Stimulated activated CD4-positive, alpha-beta T cell treated with anti-CD3 and anti-CD28 coated beads, Interleukin-4, amount 100 ng/mL, for 24 hours (primary cell): Measurements from ENCODE around the gene RHEB.

Experiments
- DNase-seq: peaks from one replicate; pipeline ENCODE4 v3.0.0-alpha.2; 2020

RHEB gene

DNA sequence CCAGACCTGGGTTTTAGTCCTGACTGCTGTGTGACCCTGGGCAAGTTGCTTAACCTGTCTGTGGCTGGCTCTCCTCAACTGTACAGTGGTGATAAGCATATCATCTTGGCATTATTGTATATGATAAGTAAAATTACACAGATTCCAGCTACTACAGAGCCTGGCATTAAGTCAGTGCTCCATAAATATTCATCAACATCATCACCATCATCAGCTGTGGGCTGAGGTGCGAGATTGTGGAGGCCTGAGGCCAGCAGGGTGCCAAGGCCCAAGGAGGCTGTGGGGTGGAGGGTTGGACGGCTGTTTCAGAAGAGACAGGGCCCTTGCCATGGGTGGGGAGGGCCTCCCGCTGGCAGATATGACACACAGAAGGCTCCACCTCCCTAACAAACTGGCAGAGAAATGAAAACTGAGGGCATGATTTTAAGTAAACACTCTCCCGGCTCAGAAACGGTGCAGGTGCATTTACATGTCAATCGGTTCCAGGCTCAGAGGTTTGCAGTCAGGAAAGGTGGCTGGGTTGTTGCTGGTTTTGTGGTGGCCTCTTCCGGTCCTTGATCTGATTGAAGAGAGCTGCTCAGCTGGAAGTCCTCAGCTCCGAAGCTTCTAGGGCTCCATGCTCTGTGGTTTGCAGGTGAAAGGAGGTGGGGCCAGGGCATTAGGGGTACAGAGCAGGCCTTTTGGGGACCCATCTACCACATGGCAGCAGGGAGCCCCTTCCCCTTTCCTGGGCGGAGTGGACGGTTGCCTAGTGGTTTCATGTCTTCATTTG is 89.9 kb downstream of the RHEB start:
- peak; percentile 40 for DNase-seq

DNA sequence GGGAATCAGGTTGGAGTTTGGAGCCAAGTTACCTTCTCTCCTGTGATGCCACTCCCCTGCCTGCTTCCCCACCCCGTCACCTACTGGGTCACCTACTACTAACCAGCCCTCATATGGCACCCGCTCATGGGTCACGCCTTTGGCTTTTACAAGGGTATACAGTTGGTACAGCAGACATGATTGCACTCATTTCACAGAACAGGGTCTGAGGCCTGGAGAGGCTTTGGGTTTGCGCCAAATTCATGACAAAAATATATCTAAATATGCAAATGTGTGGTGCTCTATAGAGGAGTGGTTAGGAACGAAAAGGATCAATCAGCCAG is 90.5 kb downstream of the RHEB start:
- no peak for DNase-seq

DNA sequence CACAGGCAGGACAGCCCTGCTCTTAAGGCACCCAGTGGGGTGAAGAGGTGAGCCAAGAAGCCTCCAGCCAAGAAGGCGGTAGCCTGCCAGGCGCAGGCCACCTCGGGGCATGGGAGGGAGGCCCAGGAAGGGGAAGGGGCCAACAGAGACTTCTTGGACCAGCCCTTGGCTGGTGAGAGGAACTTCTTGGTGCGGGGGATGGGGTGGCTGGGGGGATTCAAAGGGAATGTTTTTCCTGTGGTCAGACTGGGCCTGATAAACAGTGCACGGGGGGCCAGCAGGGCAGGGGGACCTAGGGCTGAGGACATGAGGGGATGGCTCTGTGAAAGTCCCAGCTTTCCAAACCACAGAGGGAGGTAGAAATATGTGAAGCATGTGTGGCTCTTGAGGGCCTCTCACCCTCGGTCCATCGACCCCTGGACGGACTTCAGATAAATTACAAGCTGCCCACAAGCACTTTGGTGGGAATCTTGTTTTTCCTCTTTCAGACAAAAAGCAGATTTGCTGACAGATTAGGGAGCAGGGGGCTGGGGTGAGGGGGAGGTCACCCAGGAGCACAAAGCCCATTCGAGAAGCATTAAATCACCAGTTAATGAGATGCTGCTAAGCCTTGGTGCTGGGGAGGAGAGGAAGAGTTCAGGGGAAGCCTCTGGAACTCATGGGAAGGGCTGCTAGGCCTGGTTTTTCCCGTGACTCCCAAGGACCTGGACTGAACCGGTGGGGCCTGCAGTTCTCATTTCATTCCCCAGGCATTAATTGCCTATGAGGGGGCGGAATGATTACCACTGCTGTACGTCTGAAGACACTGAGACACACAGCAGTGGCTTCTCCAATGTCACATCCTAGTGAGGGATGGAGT is 91.1 kb downstream of the RHEB start:
- no peak for DNase-seq

DNA sequence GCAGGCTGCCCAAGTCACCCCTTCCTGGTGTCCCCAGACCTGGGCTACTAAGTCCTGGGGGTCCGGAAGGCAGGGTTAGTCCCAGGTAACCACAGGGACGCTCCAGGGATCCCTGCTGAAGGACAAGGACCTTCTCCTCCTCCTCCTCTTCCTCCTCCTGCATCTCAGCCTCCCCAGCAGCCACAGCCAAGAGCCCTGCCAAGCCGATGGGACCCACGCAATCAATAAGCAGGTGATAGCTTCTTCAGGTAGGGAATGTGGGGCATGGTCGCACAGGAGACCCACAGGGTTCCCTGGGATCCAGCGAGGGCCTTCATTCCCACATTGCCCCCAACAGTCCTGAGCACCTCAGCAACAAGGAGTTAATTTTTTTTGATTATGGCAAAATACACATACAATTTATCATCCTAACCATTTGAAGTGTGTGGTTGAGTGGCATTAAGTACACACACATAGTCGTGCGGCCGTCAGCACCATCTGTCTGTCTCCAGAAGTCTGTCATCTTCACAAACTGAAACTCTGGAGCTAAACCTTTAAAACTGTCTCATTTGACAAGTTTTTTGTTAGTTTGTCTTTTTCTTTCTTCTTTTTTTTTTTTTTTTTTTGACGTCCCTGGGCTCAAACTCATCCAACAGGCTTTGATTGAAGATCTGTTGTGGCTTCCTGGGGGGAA is 91.9 kb downstream of the RHEB start:
- DNase-seq: no peak

DNA sequence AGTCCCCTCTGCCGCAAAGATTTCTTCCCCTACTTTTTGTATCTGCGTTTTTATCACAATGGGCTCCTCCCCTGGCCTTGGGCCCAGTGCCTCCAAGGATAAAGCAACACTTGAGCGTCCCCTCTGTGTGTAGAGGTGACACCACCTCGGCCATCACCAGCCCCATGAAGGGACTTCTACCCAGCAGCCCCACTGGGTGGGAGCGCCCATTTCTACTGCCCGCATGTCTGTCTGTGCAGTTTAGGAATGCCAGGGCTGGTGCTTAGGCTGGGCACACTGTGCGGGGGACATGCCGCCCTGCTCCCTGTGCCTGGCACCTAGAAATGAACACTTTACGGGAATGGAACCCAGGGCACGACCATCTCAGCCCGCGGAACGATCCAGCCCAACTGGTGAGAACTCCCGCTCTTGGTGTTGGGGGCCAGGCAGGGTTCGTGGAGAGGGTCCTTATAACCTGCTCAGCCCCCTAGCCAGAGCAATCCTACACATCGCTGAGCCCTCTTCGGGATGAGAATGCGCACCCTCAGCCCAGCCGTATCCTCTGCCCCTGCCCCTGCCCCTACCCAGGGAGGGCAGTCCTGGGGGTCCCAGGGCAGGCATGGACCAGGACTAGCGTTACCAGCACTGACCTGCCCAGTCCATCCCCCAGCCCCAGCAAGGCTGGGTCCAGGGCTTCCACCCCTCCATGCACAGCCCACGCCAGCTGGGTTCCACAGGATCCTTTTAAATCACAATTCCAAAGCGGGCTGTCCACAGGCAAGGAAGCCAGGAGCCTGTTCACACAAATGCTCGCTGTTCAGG is 92.6 kb downstream of the RHEB start:
- no peak for DNase-seq

DNA sequence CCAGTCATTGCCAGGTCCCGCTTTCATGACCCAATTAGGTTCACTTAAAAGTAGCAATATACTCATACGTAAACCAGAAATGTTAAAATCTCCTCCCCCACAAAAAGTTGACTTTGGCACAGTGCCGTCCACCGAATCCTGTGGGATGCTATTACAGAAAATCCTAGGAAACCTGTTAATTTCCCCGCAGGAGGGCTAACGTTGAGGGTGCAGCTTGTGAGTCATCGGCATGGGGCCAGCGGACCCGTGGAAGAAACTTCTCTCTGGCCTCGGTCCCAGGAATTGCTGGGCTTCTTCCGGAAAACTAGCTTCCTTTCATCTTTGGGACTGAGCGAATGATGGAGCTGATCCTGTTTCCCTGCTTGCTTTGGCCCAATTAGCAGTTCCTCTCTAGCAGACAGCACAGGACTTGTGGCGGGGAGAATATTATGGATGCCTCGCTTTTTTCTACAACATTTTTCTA is 93.2 kb downstream of the RHEB start:
- DNase-seq: no peak

DNA sequence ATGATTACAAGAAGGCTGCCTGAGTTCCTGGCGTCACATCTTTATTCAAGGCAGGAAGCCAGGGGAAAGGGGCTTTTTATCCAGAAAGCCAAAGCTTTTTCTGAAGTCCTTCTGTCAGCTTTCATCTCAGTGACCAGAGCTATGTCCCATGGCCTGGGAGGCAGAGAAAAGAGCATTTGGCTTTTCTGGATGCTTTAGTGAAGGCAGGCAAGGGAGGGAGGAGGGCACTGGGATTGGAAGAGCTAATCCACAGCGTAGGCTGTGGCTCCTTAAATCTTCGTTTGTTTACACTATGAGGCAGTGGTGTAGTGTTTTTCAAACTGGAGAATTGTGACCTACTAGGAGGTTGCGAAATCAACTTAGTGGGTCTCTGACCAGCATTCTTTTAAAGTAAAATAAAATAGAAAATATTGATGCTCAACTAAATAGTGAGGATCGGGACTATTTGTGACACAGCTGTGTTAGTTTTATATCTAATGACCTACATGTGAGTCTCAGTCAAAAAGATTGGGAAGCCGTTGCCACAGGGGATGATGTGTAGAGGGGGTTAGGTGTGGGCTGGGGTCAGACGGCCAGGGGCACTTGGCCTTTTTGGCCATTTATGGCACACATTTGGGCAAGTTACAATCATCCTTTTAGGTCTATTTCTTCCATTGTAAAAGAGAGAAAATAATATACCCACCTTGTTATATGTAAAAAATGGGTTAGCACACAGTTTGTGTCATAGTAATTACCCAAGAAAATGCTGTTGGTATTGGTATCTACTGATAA is 93.8 kb downstream of the RHEB start:
- no peak for DNase-seq

DNA sequence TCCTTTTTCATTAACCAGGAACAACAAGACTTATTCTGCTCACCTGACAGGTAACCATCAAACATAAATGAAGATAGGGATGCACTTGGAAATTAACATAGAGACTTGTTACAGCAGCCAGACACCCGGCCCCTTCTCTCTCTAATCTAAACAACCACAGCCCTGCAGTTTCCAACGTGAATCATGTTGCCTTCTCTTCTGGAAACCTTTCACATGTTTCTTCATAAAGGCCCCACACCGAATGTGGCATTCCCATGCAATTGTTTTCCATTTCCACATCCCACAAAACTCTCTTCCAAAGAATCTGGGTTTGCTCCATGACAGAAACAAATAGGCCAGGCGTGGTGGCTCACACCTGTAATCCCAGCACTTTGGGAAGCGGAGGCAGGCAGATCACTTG is 94.9 kb downstream of the RHEB start:
- DNase-seq: no peak

DNA sequence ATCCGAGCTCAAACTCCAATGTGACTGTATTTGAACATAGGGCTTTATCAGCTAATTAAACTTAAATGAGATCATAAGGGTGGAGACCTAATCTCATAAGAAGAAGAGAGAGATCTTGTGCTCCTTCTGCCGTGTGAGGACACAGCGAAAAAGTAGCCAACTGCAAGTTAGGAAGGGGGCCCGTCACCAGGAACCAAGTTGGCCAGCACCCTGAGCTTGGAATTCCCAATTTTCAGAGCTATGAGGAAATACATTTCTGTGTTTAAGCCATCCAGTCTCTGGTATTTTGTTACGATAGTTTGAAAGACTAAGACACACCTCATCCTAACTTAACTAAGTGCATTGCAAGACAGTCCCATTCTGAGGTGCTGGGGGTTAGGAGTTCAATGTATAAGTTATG is 95.8 kb downstream of the RHEB start:
- no peak for DNase-seq

DNA sequence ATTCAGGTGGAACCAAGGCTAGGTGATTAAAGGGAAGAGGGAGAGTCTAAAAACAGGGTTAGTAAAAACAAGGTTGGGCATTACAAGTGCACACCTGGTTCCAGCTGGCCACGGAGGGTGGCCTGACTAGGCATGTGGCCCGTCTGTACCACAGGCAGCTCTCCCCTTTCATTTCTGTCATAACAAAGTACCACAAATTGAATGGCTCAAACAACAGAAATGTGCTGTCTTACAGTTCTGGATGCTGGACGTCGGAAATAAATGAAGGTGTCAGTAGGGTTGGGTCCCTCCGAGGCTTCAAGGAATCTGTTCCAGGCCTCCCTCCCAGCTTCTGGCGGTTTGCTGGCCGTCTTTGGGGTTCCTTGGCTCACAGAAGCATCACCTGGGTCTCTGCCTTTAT is 96.5 kb downstream of the RHEB start:
- no peak for DNase-seq

DNA sequence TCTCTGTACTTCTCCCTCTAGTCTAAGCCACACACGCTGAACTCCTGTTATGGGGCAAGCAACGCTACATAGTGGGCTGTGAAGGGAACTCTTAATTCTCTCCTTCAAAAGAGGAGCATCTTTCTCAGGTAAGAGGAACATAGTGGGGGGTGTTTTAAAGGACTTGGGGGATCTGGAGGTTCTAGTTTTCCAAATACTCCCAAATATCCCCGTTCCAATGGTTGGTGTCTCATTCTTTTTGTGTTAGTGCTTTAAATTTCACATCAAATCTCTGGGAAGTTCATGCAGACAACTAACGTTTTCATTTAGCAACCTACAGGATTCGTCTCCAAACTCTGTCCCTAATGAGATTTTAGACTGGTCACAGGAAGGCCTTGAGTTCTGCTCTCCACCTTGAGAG is 97.5 kb downstream of the RHEB start:
- DNase-seq: no peak

DNA sequence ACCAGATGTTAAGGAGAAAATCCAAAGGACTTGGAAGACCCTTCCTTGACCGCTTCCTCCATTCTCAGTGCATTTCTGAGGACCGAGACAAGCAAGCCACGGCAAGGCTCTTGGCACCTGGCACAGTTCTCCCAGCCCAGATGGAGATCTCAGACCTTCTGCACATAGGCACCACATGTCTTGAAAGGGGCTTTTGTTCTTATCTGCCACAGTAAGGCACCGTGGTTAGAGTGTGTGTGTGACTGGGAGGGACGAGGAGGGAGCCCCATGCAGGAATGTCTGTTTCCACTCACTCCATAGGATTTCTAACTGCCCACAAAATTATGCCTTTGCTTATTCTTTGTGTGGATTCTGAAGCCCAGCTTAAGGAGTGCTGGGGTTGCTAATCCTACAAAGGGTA is 99.6 kb downstream of the RHEB start:
- no peak for DNase-seq

DNA sequence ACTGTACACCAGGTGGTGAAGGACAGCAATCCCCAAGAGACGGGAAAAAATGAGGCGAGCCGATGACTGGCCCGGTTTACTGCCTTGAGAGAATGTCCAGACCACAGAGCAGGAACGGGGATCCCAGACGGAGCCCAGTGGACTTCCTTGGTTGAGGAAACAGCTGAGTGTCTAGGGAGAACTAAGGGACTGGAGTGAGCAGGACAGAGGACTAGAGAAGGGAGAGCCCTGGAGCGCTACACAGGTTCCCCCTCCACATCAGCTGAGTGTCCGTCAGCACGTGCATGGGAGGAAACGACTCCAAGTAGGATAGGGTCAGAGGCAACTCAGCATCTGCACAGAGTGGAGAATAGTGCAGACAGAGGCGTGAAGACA is 102.8 kb downstream of the RHEB start:
- DNase-seq: no peak

DNA sequence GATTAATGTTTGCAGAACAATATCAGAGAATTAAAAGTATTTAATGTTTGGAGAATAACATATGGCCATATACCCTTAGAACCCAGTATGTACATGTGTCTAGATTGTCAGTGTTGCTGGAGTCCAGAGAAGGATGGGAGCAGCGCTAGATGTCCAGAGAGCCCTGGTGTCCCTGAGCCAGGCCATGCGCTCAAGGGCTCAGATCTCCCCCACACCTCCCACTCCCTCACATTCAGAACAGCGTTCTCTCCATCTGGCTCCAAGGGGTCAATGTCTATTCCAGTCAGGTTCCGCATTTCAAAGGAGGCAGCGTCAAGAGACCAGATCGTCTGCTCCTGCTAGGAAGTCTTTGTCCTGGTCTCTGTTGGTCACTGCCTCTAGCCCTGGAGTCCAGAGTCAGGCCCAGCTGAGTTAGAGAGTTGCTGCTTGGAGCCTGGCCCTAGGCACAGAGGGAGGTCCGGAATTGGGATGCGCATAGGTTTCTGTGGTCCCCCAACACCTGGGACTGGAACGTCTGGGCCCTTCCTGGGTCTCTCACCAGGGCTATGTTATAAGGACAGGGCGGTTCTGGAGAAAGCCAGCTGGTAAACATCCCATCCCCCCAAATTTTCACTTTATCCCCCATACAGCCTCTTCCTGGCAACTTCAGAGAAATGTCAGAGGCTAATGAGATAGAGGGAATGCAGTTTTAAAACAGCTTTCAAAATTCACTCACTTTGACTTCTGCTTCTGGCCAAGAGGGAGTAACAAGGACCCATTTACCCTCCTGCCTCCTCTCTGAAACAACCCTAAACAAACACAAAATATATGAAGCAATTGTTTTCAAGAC is 103.4 kb downstream of the RHEB start:
- DNase-seq: no peak
